ENCODE data around the gene APOBEC3C.

DNA sequence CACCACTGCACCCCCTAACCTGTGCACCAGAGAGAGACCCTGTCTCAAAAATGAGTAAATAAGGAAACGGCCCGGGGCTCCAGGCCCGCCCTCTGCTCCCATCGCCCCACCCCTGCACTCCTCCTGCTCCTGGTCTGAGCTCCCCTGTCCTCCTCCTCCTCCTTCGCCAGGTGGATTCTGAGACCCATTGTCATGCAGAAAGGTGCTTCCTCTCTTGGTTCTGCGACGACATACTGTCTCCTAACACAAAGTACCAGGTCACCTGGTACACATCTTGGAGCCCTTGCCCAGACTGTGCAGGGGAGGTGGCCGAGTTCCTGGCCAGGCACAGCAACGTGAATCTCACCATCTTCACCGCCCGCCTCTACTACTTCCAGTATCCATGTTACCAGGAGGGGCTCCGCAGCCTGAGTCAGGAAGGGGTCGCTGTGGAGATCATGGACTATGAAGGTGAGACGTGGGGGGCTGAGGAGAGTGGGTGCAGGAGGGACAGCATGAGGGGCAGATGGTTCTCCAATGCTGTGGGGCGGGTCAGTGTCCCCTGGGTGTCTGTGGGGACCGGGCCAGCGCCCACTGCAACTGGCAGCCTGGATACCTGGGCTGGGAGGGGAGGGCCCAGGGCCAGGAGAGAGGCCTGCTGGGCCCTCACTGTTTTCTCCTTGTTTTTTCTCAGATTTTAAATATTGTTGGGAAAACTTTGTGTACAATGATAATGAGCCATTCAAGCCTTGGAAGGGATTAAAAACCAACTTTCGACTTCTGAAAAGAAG is 3.7 kb downstream of the APOBEC3C start:
- no peak for TF ChIP-seq POLR2A (IDR thresholded peaks at IDR 0.05)
- no peak for TF ChIP-seq CTCF (IDR thresholded peaks at IDR 0.05)

Data from heart left ventricle (tissue), 13 donors.